Subcutaneous adipose tissue (tissue), 4 donors: ENCODE data around the gene SCN1B. TPM values are rescaled to one million over a fixed set of nuclear protein-coding genes. Genes with fewer than 3 reads are reported as not detected.

Source experiments
- total RNA-seq, 4 donors: library from RNA; depleted of rRNA; stranded (reverse); fragments of >200 nt; gene quantifications; one replicate each; pipeline ENCODE4 v1.1.0, GENCODE V29; 2016
- TF ChIP-seq, protein P1 (sequence below): fragments of 450-650 bp; IDR thresholded peaks from one replicate; pipeline ENCODE4 v1.5.1; 2016; ENCODE audit warnings: low read depth, mild to moderate bottlenecking, control low read depth, antibody characterized with exemption, moderate library complexity

SCN1B gene
- total RNA-seq, 4 donors from 2014 or later: 8.5 to 18.1 (median 9.6) TPM

DNA sequence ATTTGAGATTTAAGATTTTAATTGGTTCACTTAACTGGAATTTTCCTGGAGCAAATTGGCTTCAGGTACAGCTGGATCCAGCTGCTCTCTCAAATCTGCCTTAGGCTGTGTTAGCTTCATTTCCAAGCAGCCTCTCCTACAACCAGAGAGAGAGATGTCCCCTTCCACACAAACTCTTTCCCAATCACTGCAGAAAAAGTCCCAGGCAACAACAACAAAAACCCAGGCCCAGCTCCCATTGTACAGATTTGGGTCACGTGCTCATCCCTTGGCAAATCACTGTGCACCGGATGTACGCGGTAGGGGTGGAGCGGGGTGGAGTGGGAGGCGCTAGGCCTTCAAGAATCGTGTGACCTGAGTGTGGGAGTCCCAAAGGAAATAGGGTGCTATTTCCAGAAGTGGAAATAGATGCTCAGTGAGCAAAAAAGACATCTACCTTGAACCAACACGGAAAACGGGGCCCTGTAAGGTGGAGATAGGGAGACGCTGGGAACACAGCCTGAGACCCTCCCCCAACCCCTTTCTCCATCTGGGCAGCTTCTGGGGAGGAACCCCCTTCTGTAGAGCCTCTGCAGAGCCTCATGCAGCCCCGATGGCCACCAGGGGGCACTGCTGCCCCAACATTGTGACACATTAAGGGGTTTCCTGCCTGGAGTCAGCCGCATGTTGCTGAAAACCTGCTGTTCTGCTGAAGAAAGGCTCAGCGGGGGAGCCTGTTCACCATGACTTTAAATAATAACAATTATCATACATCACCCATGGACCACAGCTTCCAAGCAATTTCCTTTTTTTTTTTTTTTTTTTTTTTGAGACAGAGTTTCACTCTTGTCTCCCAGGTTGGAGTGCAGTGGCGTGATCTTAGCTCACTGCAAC lies 36.7 kb downstream of the SCN1B start:
- TF ChIP-seq, protein P1, sequence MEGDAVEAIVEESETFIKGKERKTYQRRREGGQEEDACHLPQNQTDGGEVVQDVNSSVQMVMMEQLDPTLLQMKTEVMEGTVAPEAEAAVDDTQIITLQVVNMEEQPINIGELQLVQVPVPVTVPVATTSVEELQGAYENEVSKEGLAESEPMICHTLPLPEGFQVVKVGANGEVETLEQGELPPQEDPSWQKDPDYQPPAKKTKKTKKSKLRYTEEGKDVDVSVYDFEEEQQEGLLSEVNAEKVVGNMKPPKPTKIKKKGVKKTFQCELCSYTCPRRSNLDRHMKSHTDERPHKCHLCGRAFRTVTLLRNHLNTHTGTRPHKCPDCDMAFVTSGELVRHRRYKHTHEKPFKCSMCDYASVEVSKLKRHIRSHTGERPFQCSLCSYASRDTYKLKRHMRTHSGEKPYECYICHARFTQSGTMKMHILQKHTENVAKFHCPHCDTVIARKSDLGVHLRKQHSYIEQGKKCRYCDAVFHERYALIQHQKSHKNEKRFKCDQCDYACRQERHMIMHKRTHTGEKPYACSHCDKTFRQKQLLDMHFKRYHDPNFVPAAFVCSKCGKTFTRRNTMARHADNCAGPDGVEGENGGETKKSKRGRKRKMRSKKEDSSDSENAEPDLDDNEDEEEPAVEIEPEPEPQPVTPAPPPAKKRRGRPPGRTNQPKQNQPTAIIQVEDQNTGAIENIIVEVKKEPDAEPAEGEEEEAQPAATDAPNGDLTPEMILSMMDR: no peak

DNA sequence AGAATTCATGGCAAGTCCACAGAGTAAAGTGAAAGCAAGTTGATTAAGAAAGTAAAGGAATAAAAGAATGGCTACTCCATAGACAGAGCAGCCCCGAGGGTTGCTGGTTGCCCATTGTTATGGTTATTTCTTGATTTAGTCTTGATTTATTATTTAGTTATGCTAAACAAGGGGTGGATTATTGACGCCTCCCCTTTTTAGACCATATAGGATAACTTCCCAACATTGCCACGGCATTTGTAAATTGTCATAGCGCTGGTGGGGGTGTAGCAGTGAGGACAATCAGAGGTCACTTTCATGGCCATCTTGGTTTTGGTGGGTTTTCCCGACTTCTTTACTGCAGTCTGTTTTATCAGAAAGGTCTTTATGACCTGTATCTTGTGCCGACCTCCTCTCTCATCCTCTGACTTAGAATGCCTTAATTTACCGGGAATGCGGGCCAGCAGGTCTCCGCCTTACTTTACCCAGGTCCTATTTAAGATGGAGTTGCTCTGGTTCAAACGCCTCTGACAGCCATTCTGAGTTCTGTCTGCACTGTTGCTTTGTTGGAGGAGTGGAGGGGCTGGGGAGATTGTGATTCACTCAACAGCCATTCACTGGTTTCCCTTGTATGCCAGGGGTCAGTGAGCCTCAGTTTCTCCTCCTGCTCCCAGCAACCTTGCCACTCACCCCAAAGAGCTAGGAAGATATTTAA lies 38.8 kb downstream of the SCN1B start:
- TF ChIP-seq, protein P1: no peak

- TF ChIP-seq, protein P1: no peak
Measured at GRCh38 chr19:35069696-35070095, 39.4 kb downstream of the SCN1B start.

- TF ChIP-seq, protein P1: no peak
Measured at GRCh38 chr19:35070471-35070870, 40.2 kb downstream of the SCN1B start.

DNA sequence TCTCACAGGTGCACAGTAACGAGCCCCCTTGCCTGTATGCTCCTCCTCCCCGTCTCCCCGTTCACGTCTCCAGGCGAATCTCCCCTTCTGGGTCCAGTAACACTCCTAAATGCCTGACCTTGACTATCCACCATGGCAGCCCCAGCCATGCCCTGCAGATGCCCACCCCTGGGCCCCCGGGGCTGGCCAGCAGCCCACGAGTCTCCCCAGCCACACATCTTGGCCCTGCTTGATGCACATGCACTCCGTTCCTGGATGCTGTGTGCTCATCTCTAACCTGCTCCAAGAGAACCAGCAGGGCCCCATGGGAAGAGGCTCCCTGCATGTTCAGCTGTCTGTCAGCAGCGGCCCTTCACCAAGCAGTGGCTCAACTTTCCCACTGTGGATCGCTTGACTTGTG lies 43.2 kb downstream of the SCN1B start:
- TF ChIP-seq, protein P1: no peak

GRCh38 chr19:35073941-35074340 lies 43.7 kb downstream of the SCN1B start:
- TF ChIP-seq, protein P1: no peak

- TF ChIP-seq, protein P1: no peak
Measured at GRCh38 chr19:35074426-35075201, 44.3 kb downstream of the SCN1B start.
